Hippocampal formation (tissue), 2 donors: ENCODE measurements around the gene GATAD2A.

Experiments
- DNase-seq, 2 donors: peaks; one replicate each; lab custom pipeline; 2025; lab: John Stamatoyannopoulos, UW

GATAD2A gene

DNA sequence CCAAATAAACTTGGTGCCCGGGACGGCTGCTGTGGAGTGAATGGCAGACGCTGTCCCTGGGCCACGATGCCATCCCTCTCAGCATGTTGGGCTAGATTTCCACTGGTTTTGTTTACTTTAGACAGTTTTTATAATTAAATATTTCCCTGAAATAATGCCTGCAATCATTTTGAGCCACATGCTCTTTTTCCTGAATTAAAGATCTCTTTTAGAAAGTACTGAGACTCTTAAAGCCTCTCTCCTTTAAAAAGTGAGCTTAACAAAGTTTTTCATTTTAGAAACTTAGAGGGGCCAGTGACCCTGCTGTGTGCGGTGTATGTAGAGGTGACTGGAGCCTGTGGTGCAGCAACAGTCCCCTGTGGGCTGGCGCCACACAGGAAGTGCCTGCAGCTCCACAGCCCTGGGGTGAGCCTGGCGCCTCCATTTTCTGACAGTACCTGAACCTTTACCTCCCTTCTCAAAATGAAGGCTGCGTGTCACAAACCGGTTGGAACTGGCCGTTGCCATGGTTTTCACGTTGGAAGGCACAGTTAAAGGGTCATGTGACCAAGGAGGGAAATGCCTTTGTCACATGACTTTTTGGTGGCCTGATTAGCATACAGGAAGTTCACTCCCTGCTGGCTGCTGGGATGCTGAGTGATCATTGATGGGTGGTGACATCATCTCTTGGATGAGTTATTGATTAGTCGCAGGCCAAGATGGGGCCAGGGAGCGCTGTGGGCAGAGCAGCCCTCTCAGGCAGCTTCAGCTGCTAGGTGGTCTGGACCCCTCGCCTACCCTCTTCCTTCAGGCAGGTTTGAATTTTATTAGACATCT lies 83.6 kb downstream of the GATAD2A start:
- DNase-seq, result peak; percentile 34 to 48

GRCh38 chr19:19489804-19490204 lies 84.3 kb downstream of the GATAD2A start:
- no peak for DNase-seq

GRCh38 chr19:19490214-19490968 lies 84.9 kb downstream of the GATAD2A start:
- DNase-seq, result peak; percentile 60 to 67

- no peak for DNase-seq
Measured at GRCh38 chr19:19491321-19492025, 86.0 kb downstream of the GATAD2A start.

DNA sequence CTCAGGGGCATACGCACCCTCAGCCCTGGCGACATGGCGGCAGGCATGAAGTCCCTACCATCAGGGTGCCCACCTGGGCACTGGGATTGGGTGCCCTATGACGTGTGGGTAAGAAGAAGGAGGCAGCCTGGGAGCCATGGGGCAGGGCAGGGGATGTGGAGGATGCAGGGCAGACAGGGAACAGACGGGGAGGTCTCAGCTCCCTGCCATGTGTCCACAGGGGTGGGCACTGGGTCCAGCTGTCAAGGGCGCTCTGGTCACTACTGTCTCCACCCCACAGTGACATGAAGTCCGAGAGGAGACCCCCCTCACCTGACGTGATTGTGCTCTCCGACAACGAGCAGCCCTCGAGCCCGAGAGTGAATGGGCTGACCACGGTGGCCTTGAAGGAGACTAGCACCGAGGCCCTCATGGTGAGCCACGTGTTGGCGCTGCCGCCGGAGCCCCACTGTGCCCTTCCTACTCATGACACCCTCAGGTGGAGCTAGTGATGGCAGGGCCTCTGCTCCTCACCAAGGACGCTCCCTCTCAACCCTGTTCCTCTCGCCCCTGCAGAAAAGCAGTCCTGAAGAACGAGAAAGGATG lies 86.6 kb downstream of the GATAD2A start:
- DNase-seq, result no peak

GRCh38 chr19:19493841-19494546 lies 88.5 kb downstream of the GATAD2A start:
- DNase-seq, result no peak

DNA sequence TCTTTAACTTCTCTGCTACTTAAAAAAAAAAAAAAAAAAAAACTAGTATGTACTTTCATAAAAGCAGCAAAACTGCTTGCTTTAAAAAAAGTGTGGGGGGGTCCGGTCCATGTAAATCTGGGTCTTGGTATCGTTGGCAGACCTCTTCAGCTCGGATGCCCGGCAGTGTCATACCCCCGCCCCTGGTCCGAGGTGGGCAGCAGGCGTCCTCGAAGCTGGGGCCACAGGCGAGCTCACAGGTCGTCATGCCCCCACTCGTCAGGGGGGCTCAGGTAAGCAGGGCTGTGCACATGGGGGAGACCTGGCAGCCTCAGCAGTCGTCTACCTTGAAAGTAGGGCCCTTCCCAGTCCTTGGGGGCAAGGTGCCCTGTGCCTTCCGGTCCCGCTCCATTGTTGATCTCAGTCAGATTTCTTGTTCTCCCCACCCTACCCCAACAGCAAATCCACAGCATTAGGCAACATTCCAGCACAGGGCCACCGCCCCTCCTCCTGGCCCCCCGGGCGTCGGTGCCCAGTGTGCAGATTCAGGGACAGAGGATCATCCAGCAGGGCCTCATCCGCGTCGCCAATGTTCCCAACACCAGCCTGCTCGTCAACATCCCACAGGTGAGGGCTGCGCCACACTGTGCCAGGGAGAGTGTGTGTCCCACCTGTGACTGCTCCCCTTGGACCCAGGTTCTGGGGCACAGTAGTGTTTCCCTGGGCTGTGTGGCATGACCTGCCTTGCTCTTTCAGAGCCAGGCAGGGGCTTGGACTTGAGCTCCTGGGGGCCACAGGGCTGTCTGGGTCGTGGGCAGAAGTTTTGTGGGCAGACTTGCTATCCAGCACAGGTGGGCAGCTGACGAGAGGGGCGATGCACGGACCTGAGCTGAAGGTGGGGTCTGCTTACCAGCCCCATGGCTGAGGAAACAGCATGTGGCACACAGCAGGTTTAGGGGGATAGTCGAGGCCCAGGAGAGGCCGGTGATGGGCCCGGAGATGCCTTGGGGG lies 90.4 kb downstream of the GATAD2A start:
- no peak for DNase-seq

DNA sequence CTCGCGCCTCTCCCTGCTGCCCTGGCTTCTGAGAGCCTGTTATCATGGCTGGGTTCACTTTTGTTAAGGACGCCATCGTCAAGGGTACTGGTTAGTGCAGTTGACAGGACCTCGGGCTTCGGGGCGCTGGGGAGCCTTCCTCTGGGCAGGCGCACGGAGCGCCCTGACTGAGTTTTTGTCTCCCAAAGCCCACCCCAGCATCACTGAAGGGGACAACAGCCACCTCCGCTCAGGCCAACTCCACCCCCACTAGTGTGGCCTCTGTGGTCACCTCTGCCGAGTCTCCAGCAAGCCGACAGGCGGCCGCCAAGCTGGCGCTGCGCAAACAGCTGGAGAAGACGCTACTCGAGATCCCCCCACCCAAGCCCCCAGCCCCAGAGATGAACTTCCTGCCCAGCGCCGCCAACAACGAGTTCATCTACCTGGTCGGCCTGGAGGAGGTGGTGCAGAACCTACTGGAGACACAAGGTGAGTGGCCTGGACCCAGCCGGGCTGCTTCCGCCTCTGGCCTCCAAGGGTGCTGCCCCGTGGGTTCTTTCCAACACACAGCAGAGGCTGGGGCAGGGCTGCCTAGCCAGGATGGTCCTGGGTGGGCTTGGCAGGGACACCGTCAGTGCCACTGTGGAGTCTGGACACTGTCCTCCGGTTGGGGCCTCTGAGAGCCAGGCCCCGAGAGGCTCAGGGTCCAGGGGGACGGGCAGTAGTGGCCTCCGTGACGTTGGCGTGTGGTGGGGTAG lies 92.9 kb downstream of the GATAD2A start:
- DNase-seq, result no peak

GRCh38 chr19:19499272-19499995 lies 94.0 kb downstream of the GATAD2A start:
- DNase-seq, result no peak

DNA sequence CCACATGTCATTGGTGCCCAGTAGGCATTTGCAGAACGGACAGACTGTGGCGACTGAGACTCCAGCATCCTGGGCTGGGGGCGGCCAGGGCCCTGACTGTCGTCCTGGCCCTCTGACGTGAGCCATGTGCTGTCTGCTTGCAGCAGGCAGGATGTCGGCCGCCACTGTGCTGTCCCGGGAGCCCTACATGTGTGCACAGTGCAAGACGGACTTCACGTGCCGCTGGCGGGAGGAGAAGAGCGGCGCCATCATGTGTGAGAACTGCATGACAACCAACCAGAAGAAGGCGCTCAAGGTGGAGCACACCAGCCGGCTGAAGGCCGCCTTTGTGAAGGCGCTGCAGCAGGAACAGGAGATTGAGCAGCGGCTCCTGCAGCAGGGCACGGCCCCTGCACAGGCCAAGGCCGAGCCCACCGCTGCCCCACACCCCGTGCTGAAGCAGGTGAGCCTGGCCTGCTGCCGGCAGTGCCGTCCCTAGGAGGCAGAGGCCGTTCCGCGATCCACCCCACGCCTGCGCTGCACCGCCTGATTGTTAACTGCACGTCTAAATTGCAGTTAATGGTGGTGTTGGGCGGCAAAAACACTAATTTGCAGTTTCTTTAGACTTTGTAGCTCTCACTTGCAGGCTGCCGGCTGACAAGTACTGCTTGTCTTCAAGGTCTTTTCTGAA lies 95.6 kb downstream of the GATAD2A start:
- no peak for DNase-seq

DNA sequence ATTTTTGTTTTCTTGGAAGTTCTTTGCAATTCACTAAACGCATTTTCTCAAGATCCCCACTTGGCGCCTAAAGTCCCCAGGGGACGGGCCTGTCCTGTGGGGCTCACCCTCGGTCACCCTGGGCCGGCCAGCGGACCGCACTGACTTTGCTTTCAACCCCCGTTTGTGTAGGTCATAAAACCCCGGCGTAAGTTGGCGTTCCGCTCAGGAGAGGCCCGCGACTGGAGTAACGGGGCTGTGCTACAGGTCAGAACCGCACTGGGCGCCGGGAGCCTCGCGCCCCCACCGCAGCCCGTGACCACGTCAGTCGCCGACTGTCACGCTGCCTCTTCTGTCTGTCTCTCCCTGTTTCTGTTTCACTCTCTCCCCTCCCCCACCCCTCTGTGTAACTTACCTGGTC lies 96.3 kb downstream of the GATAD2A start:
- no peak for DNase-seq

DNA sequence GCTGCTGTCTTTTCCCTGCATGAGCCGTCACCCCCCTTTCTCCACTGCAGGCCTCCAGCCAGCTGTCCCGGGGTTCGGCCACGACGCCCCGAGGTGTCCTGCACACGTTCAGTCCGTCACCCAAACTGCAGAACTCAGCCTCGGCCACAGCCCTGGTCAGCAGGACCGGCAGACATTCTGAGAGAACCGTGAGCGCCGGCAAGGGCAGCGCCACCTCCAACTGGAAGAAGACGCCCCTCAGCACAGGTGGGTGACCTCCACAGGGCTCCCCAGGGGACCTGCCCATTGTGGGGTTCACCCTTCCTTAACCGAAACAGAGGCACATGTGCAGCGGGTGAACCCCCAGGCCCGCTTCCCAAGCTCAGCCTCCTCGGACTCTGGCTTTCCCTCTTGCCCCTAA lies 96.8 kb downstream of the GATAD2A start:
- no peak for DNase-seq

- no peak for DNase-seq
Measured at GRCh38 chr19:19502808-19503602, 97.5 kb downstream of the GATAD2A start.

DNA sequence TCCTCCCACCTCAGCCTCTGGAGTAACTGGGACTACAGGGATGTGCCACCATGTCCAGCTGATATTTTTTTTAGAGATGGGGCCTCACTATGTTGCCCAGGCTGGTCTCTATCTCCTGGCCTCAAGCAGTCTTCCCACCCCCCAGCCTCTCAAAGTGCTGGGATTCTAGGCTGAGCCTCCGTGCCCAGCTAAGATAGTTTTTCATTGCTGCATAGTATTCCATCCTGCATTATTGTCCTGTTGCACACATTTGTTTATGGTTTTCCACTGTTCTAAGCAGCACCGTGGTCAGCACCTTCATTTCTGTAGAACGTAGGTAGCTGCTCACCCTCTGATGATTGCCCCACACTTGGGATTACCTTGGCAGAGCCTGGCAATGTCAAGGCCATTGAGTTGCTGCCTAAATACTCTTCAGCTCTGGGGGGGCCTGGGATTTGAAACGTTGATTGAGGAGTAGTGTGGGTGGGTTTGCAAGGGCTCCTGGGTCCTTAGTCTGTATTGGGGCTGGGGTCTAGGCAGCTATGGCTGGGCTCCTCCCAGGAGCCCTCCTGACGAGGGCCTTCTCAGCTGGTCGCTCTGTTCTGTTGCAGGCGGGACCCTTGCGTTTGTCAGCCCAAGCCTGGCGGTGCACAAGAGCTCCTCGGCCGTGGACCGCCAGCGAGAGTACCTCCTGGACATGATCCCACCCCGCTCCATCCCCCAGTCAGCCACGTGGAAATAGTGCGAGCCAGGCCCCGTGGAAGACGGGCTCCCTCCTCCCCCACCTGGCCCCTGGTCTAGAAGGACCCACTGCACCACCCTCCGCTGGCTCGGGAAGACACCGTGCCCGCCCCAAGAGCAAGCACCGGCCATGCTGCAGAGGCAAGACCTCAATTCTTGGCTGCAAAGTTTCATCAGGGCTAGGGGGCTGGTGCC lies 99.5 kb downstream of the GATAD2A start:
- no peak for DNase-seq

DNA sequence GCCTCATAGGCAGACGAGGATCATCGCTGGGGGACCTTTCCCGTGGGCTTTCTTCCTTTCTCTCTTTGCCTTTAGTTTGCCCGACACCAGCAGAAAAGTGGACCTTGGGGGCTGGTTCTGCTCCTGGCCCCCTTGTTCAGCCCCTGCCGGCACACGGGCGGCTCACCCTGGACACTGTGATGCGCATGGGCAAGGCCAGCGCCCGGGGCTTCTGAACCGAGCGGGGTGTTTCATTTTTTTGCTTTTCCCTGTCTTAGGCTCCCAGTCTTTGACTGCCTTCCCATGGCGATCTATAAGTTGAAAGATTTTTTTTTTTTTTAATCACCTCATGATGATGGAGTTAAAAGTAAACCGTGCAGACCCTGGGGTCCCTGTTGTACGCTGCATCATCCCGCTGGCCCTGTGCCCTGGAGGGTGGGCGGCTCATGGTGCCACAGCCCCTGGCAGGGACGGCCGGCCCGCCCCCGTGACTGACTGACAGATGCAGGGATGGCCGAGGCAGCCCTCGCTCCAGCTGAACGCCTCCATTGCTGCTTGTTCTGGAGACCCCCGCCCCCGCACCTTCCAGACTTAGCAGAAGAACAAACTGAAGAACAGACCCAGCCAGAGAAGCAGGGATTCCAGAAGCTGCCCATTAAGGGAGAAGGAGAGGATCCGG lies 100.3 kb downstream of the GATAD2A start:
- DNase-seq, result no peak

DNA sequence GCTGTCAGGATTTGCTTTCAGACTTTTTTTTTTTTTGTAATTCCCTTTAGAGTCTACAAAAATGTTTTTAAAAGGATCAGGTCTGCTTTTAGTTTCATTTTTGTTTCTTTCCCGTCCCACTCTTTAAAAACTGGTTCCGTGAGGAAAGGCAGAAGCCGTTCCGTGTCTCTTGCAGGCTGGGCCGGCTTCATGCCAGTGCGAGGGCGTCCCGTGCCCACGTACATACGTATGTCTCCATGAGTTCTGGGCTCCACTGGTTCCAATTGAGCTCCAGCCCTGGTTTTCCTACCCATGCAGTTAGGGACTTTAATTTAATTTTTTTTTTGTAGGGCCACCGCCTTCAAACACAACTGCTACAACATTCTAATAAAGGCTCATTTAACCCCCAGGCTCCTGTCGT lies 101.1 kb downstream of the GATAD2A start:
- DNase-seq, result no peak
